HEK293 (cell line): ENCODE measurements around the gene PLXND1.

Source experiments
- CTCF ChIA-PET: fragments of 350-600 bp; formaldehyde crosslinking; extraction: SDS; loops from one replicate; lab custom pipeline; 2021; ENCODE audit warnings: antibody characterized with exemption; lab: Yijun Ruan, JAX
- POLR2A ChIA-PET: fragments of 300-600 bp; formaldehyde crosslinking; extraction: SDS; loops from one replicate; lab custom pipeline; 2020; ENCODE audit warnings: antibody characterized with exemption, inconsistent platforms; lab: Yijun Ruan, JAX
- H3K27ac ChIP-seq: fragments of 200-500 bp; sonication (Bioruptor generic); 2 replicates; pipeline ENCODE4 v1.5.1; 2014; ENCODE audit warnings: low read depth, low read length, control low read depth, inconsistent platforms; ENCODE audit errors: extremely low read depth
- H3K36me3 ChIP-seq, 2 experiments: fragments of 200-500 bp in 1 of 2; sonication (Bioruptor generic) in 1 of 2; 1 replicate in 1 of 2; 2 replicates in 1 of 2; pipeline ENCODE4 v1.5.1; 2014 to 2017; ENCODE audit warnings: inconsistent platforms in 2 of 2, low read length in 2 of 2; ENCODE audit not compliant: control insufficient read depth in 2 of 2, insufficient read depth in 1 of 2
- H3K4me1 ChIP-seq: fragments of 200-500 bp; sonication (Bioruptor generic); 2 replicates; pipeline ENCODE4 v1.5.1; 2014; ENCODE audit warnings: mild to moderate bottlenecking, low read length, inconsistent platforms; ENCODE audit not compliant: control insufficient read depth, insufficient read depth
- H3K4me3 ChIP-seq: 2 replicates; pipeline ENCODE4 v1.5.1; 2011; ENCODE audit warnings: low read depth, mild to moderate bottlenecking, control low read depth, low read length, moderate library complexity
- H3K9me3 ChIP-seq: fragments of 200-500 bp; sonication (Bioruptor generic); 2 replicates; pipeline ENCODE4 v1.5.1; 2014; ENCODE audit warnings: low read depth, low read length, inconsistent platforms; ENCODE audit not compliant: control insufficient read depth, insufficient read depth
- BCL11A ChIP-seq: fragments of 450-650 bp; formaldehyde crosslinking; IDR thresholded peaks from 2 replicates; pipeline ENCODE4 v1.5.1; 2016; ENCODE audit warnings: low read depth, missing biosample characterization, missing genetic modification characterization
- EGR2 ChIP-seq: fragments of 450-650 bp; formaldehyde crosslinking; IDR thresholded peaks from 2 replicates; pipeline ENCODE4 v1.5.1; 2016; ENCODE audit warnings: low read depth, missing biosample characterization, missing genetic modification characterization
- IKZF3 ChIP-seq: fragments of 450-650 bp; IDR thresholded peaks from 2 replicates; pipeline ENCODE4 v1.5.0; 2018; ENCODE audit warnings: missing biosample characterization, mild to moderate bottlenecking, missing genetic modification characterization, moderate library complexity
- KLF8 ChIP-seq: fragments of 450-650 bp; formaldehyde crosslinking; IDR thresholded peaks from 2 replicates; pipeline ENCODE4 v1.5.1; 2016; ENCODE audit warnings: missing biosample characterization, missing genetic modification characterization
- PRDM6 ChIP-seq: fragments of 450-650 bp; formaldehyde crosslinking; IDR thresholded peaks from 2 replicates; pipeline ENCODE4 v1.5.1; 2017; ENCODE audit warnings: missing biosample characterization, missing genetic modification characterization
- SP7 ChIP-seq: fragments of 450-650 bp; formaldehyde crosslinking; IDR thresholded peaks from 2 replicates; pipeline ENCODE4 v1.5.1; 2016; ENCODE audit warnings: missing biosample characterization, missing genetic modification characterization
- ZBTB6 ChIP-seq: fragments of 450-650 bp; formaldehyde crosslinking; IDR thresholded peaks from 2 replicates; pipeline ENCODE4 v1.5.1; 2017; ENCODE audit warnings: missing biosample characterization, missing genetic modification characterization
- ZFP37 ChIP-seq: fragments of 450-650 bp; formaldehyde crosslinking; IDR thresholded peaks from 2 replicates; pipeline ENCODE4 v1.5.1; 2016; ENCODE audit warnings: missing biosample characterization, missing genetic modification characterization
- ZNF184 ChIP-seq: fragments of 450-650 bp; IDR thresholded peaks from 2 replicates; pipeline ENCODE4 v1.5.1; 2018; ENCODE audit warnings: missing biosample characterization, mild to moderate bottlenecking, missing genetic modification characterization
- ZNF221 ChIP-seq: fragments of 450-650 bp; formaldehyde crosslinking; IDR thresholded peaks from 2 replicates; pipeline ENCODE4 v1.5.1; 2017; ENCODE audit warnings: missing biosample characterization, missing genetic modification characterization, borderline replicate concordance
- ZNF248 ChIP-seq: fragments of 450-650 bp; formaldehyde crosslinking; IDR thresholded peaks from 2 replicates; pipeline ENCODE4 v1.5.1; 2017; ENCODE audit warnings: missing biosample characterization, missing genetic modification characterization
- ZNF311 ChIP-seq: fragments of 450-650 bp; formaldehyde crosslinking; IDR thresholded peaks from 2 replicates; pipeline ENCODE4 v1.5.1; 2017; ENCODE audit warnings: missing biosample characterization, missing genetic modification characterization, borderline replicate concordance
- ZNF335 ChIP-seq: fragments of 450-650 bp; formaldehyde crosslinking; conservative IDR thresholded peaks from 2 replicates; pipeline ENCODE4 v1.5.1; 2016; ENCODE audit warnings: missing biosample characterization, missing genetic modification characterization
- ZNF362 ChIP-seq: fragments of 450-650 bp; formaldehyde crosslinking; IDR thresholded peaks from 2 replicates; pipeline ENCODE4 v1.5.1; 2016; ENCODE audit warnings: missing biosample characterization, missing genetic modification characterization
- ZNF366 ChIP-seq: fragments of 450-650 bp; formaldehyde crosslinking; conservative IDR thresholded peaks from 2 replicates; pipeline ENCODE4 v1.5.1; 2016; ENCODE audit warnings: missing biosample characterization, missing genetic modification characterization
- ZNF37A ChIP-seq: fragments of 450-650 bp; IDR thresholded peaks from 2 replicates; pipeline ENCODE4 v1.5.1; 2018; ENCODE audit warnings: missing biosample characterization, missing genetic modification characterization
- ZNF48 ChIP-seq: fragments of 450-650 bp; formaldehyde crosslinking; IDR thresholded peaks from 2 replicates; pipeline ENCODE4 v1.5.1; 2016; ENCODE audit warnings: missing biosample characterization, missing genetic modification characterization
- ZNF558 ChIP-seq: fragments of 450-650 bp; formaldehyde crosslinking; IDR thresholded peaks from 2 replicates; pipeline ENCODE4 v1.5.1; 2016; ENCODE audit warnings: missing biosample characterization, missing genetic modification characterization
- ZNF610 ChIP-seq: fragments of 450-650 bp; formaldehyde crosslinking; IDR thresholded peaks from 2 replicates; pipeline ENCODE4 v1.5.1; 2016; ENCODE audit warnings: missing biosample characterization, missing genetic modification characterization, borderline replicate concordance
- ZNF670 ChIP-seq: fragments of 450-650 bp; formaldehyde crosslinking; IDR thresholded peaks from 2 replicates; pipeline ENCODE4 v1.5.1; 2016; ENCODE audit warnings: missing biosample characterization, missing genetic modification characterization, low read depth
- TF ChIP-seq, protein P1 (sequence below): fragments of 450-650 bp; formaldehyde crosslinking; IDR thresholded peaks from 2 replicates; pipeline ENCODE4 v1.5.1; 2016; ENCODE audit warnings: missing biosample characterization, missing genetic modification characterization
- TF ChIP-seq, protein P2 (sequence below): fragments of 450-650 bp; formaldehyde crosslinking; IDR thresholded peaks from 2 replicates; pipeline ENCODE4 v1.5.1; 2016; ENCODE audit warnings: missing biosample characterization, missing genetic modification characterization
- TF ChIP-seq, protein P3 (sequence below): fragments of 450-650 bp; formaldehyde crosslinking; IDR thresholded peaks from 2 replicates; pipeline ENCODE4 v1.5.1; 2016; ENCODE audit warnings: missing biosample characterization, missing genetic modification characterization
- TF ChIP-seq, protein P4 (sequence below): fragments of 450-650 bp; formaldehyde crosslinking; IDR thresholded peaks from 2 replicates; pipeline ENCODE4 v1.5.0; 2017; ENCODE audit warnings: missing biosample characterization, missing genetic modification characterization, borderline replicate concordance

Gene PLXND1

DNA sequence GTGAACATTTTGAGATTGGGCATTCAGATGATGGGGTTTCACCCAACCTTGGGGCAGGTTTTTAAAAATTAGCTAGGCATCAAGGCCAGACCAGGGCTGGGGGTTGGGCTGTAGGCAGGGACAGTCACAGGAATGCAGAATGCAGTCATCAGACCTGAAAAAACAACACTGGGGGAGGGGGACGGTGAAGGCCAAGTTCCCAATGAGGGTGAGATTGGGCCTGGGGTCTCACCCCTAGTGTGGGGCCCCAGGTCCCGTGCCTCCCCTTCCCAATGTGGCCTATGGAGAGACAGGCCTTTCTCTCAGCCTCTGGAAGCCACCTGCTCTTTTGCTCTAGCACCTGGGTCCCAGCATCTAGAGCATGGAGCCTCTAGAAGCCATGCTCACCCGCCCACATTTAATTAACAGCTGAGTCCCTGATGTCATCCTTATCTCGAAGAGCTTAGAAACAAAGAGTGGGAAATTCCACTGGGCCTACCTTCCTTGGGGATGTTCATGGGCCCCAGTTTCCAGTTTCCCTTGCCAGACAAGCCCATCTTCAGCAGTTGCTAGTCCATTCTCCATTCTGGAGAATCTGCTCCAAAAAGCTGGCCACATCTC is 71.9 kb downstream of the PLXND1 start:
- no peaks in the 10 kb centered on the region for H3K9me3 ChIP-seq
- no peaks in the 10 kb centered on the region for H3K36me3 ChIP-seq
- ChIA-PET CTCF (interaction anchor here (0.6 to 0.8 kb wide), 3 partner anchors 21 to 44 kb away, joined by 3 to 4 read pairs (median 3); no protein-coding TSS in a partner anchor), POLR2A (no interaction called here)
- H3K4me1 ChIP-seq: no peaks in the 10 kb centered on the region
- no peak overlapping the region for H3K27ac ChIP-seq
- no peak overlapping the region for H3K4me3 ChIP-seq
- TF ChIP-seq, protein P1, sequence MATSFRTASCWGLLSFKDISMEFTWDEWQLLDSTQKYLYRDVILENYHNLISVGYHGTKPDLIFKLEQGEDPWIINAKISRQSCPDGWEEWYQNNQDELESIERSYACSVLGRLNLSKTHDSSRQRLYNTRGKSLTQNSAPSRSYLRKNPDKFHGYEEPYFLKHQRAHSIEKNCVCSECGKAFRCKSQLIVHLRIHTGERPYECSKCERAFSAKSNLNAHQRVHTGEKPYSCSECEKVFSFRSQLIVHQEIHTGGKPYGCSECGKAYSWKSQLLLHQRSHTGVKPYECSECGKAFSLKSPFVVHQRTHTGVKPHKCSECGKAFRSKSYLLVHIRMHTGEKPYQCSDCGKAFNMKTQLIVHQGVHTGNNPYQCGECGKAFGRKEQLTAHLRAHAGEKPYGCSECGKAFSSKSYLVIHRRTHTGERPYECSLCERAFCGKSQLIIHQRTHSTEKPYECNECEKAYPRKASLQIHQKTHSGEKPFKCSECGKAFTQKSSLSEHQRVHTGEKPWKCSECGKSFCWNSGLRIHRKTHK (tag by site-specific recombination): no peak
- TF ChIP-seq, protein P2, sequence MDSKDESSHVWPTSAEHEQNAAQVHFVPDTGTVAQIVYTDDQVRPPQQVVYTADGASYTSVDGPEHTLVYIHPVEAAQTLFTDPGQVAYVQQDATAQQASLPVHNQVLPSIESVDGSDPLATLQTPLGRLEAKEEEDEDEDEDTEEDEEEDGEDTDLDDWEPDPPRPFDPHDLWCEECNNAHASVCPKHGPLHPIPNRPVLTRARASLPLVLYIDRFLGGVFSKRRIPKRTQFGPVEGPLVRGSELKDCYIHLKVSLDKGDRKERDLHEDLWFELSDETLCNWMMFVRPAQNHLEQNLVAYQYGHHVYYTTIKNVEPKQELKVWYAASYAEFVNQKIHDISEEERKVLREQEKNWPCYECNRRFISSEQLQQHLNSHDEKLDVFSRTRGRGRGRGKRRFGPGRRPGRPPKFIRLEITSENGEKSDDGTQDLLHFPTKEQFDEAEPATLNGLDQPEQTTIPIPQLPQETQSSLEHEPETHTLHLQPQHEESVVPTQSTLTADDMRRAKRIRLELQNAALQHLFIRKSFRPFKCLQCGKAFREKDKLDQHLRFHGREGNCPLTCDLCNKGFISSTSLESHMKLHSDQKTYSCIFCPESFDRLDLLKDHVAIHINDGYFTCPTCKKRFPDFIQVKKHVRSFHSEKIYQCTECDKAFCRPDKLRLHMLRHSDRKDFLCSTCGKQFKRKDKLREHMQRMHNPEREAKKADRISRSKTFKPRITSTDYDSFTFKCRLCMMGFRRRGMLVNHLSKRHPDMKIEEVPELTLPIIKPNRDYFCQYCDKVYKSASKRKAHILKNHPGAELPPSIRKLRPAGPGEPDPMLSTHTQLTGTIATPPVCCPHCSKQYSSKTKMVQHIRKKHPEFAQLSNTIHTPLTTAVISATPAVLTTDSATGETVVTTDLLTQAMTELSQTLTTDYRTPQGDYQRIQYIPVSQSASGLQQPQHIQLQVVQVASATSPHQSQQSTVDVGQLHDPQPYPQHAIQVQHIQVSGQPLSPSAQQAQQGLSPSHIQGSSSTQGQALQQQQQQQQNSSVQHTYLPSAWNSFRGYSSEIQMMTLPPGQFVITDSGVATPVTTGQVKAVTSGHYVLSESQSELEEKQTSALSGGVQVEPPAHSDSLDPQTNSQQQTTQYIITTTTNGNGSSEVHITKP (tag by site-specific recombination): peak; percentile 88
- TF ChIP-seq EGR2 (tag by site-specific recombination): 0 out of 2 replicates have a peak, but pooled peaks have one; percentile 39
- TF ChIP-seq ZFP37 (tag by site-specific recombination): 0 out of 2 replicates have a peak, but pooled peaks have one; percentile 35
- no peak for TF ChIP-seq ZNF335
- no peak for TF ChIP-seq PRDM6 (tag by site-specific recombination)
- peak; percentile 94 for TF ChIP-seq ZBTB6
- TF ChIP-seq ZNF366: no peak
- no peak for TF ChIP-seq ZNF311
- TF ChIP-seq ZNF48 (tag by site-specific recombination): no peak
- TF ChIP-seq ZNF248 (tag by site-specific recombination): no peak
- no peak for TF ChIP-seq ZNF558 (tag by site-specific recombination)
- no peak for TF ChIP-seq ZNF37A
- no peak for TF ChIP-seq ZNF670
- peak; percentile 42; the same call in 1 of the 2 replicates for TF ChIP-seq SP7 (tag by site-specific recombination)
- TF ChIP-seq ZNF221: no peak
- TF ChIP-seq KLF8 (tag by site-specific recombination): 0 out of 2 replicates have a peak, but pooled peaks have one; percentile 15
- TF ChIP-seq, protein P3, sequence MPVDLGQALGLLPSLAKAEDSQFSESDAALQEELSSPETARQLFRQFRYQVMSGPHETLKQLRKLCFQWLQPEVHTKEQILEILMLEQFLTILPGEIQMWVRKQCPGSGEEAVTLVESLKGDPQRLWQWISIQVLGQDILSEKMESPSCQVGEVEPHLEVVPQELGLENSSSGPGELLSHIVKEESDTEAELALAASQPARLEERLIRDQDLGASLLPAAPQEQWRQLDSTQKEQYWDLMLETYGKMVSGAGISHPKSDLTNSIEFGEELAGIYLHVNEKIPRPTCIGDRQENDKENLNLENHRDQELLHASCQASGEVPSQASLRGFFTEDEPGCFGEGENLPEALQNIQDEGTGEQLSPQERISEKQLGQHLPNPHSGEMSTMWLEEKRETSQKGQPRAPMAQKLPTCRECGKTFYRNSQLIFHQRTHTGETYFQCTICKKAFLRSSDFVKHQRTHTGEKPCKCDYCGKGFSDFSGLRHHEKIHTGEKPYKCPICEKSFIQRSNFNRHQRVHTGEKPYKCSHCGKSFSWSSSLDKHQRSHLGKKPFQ (tag by site-specific recombination): no peak
- TF ChIP-seq ZNF610 (tag by site-specific recombination): no peak
- TF ChIP-seq ZNF362: no peak
- TF ChIP-seq IKZF3 (tag by site-specific recombination): no peak
- TF ChIP-seq, protein P4, sequence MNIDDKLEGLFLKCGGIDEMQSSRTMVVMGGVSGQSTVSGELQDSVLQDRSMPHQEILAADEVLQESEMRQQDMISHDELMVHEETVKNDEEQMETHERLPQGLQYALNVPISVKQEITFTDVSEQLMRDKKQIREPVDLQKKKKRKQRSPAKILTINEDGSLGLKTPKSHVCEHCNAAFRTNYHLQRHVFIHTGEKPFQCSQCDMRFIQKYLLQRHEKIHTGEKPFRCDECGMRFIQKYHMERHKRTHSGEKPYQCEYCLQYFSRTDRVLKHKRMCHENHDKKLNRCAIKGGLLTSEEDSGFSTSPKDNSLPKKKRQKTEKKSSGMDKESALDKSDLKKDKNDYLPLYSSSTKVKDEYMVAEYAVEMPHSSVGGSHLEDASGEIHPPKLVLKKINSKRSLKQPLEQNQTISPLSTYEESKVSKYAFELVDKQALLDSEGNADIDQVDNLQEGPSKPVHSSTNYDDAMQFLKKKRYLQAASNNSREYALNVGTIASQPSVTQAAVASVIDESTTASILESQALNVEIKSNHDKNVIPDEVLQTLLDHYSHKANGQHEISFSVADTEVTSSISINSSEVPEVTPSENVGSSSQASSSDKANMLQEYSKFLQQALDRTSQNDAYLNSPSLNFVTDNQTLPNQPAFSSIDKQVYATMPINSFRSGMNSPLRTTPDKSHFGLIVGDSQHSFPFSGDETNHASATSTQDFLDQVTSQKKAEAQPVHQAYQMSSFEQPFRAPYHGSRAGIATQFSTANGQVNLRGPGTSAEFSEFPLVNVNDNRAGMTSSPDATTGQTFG: no peak
- TF ChIP-seq BCL11A (tag by site-specific recombination): no peak
- TF ChIP-seq ZNF184: no peak
